HEK293T (cell line): ENCODE results near the gene MAGEC3.

Experiments
- CTCF ChIA-PET: fragments of 350-600 bp; formaldehyde crosslinking; extraction: SDS; loops from one replicate; lab custom pipeline; 2021; ENCODE audit warnings: antibody characterized with exemption, inconsistent platforms; lab: Yijun Ruan, JAX
- POLR2A ChIA-PET: fragments of 350-600 bp; formaldehyde crosslinking; extraction: SDS; loops from one replicate; lab custom pipeline; 2020; ENCODE audit warnings: antibody characterized with exemption, inconsistent platforms; lab: Yijun Ruan, JAX
- DNase-seq: peaks from one replicate; pipeline ENCODE4 v3.0.0; 2012; ENCODE audit warnings: mixed read lengths; ENCODE audit errors: extremely low spot score
- ARNT ChIP-seq: fragments of 450-650 bp; IDR thresholded peaks from 2 replicates; pipeline ENCODE4 v1.6.1; 2017; ENCODE audit warnings: mild to moderate bottlenecking
- BHLHE40 ChIP-seq: fragments of 450-650 bp; IDR thresholded peaks from 2 replicates; pipeline ENCODE4 v1.6.1; 2016; ENCODE audit warnings: mild to moderate bottlenecking, moderate library complexity, borderline replicate concordance
- CTBP1 ChIP-seq: fragments of 450-650 bp; IDR thresholded peaks from 2 replicates; pipeline ENCODE4 v1.6.1; 2016; ENCODE audit warnings: borderline replicate concordance
- ELF4 ChIP-seq: fragments of 450-650 bp; IDR thresholded peaks from 2 replicates; pipeline ENCODE4 v1.6.1; 2017; ENCODE audit warnings: antibody characterized with exemption
- FOXA1 ChIP-seq: fragments of 450-650 bp; IDR thresholded peaks from 2 replicates; pipeline ENCODE4 v1.6.1; 2016; ENCODE audit warnings: mild to moderate bottlenecking
- FOXK2 ChIP-seq: fragments of 450-650 bp; IDR thresholded peaks from 2 replicates; pipeline ENCODE4 v1.6.1; 2016; ENCODE audit warnings: mild to moderate bottlenecking
- FOXM1 ChIP-seq: fragments of 450-650 bp; IDR thresholded peaks from 2 replicates; pipeline ENCODE4 v1.6.1; 2017; ENCODE audit warnings: mild to moderate bottlenecking, borderline replicate concordance
- HDGF ChIP-seq: fragments of 450-650 bp; IDR thresholded peaks from 2 replicates; pipeline ENCODE4 v1.6.1; 2017; ENCODE audit warnings: antibody characterized with exemption, borderline replicate concordance
- L3MBTL2 ChIP-seq: fragments of 450-650 bp; conservative IDR thresholded peaks from 2 replicates; pipeline ENCODE4 v1.6.1; 2016; ENCODE audit warnings: mild to moderate bottlenecking
- LEF1 ChIP-seq: fragments of 450-650 bp; IDR thresholded peaks from 2 replicates; pipeline ENCODE4 v1.6.1; 2017; ENCODE audit warnings: mild to moderate bottlenecking, borderline replicate concordance
- NFRKB ChIP-seq: fragments of 450-650 bp; IDR thresholded peaks from 2 replicates; pipeline ENCODE4 v1.6.1; 2016; ENCODE audit warnings: mild to moderate bottlenecking, moderate library complexity
- PKNOX1 ChIP-seq: fragments of 450-650 bp; IDR thresholded peaks from 2 replicates; pipeline ENCODE4 v1.6.1; 2016
- SP1 ChIP-seq: fragments of 450-650 bp; IDR thresholded peaks from 2 replicates; pipeline ENCODE4 v1.6.1; 2017
- SUZ12 ChIP-seq: fragments of 450-650 bp; IDR thresholded peaks from 2 replicates; pipeline ENCODE4 v1.6.1; 2016; ENCODE audit warnings: mild to moderate bottlenecking
- TARDBP ChIP-seq: fragments of 450-650 bp; IDR thresholded peaks from 2 replicates; pipeline ENCODE4 v1.6.1; 2016
- ZNF384 ChIP-seq: fragments of 450-650 bp; IDR thresholded peaks from 2 replicates; pipeline ENCODE4 v1.6.1; 2016

Gene MAGEC3

GRCh38 chrX:141838016-141838415 lies at the start of gene MAGEC3:
TSS of gene MAGEC3 (plus strand) at chrX:141838316. CDS start at chrX:141838316, 0 bp downstream.
- DNase-seq = no peak
- ChIA-PET CTCF (no interaction called here), POLR2A (no interaction called here)
- TF ChIP-seq HDGF = no peak
- no peak for TF ChIP-seq ZNF384
- no peak for TF ChIP-seq CTBP1
- TF ChIP-seq TARDBP = no peak
- no peak for TF ChIP-seq FOXK2
- no peak for TF ChIP-seq ELF4
- TF ChIP-seq SUZ12 = no peak
- no peak for TF ChIP-seq BHLHE40
- no peak for TF ChIP-seq SP1
- TF ChIP-seq LEF1 = no peak
- TF ChIP-seq FOXM1 = no peak
- TF ChIP-seq ARNT = no peak
- no peak for TF ChIP-seq L3MBTL2
- TF ChIP-seq FOXA1 = no peak

- ChIA-PET CTCF (no interaction called here), POLR2A (no interaction called here)
- no peak for TF ChIP-seq LEF1
- no peak for DNase-seq
These were observed 46.3 kb upstream of the MAGEC3 start for GRCh38 chrX:141791856-141792255.

GRCh38 chrX:141811438-141811837 lies 26.7 kb upstream of the MAGEC3 start:
- DNase-seq = no peak
- POLR2A ChIA-PET = no interaction called here
- CTCF ChIA-PET = no interaction called here
- TF ChIP-seq NFRKB = no peak
- TF ChIP-seq TARDBP = no peak
- TF ChIP-seq PKNOX1 = no peak
- TF ChIP-seq LEF1 = no peak
- no peak for TF ChIP-seq SUZ12
- TF ChIP-seq ARNT = no peak

GRCh38 chrX:141814213-141814857 lies 23.8 kb upstream of the MAGEC3 start:
- CTCF ChIA-PET = no interaction called here
- no peak for DNase-seq
- POLR2A ChIA-PET = no interaction called here
- no peak for TF ChIP-seq PKNOX1
- no peak for TF ChIP-seq TARDBP

- no peak for DNase-seq
- TF ChIP-seq FOXA1 (no peak), CTBP1 (no peak), HDGF (no peak), L3MBTL2 (no peak)
- POLR2A ChIA-PET = no interaction called here
- CTCF ChIA-PET = no interaction called here
These were observed 22.2 kb upstream of the MAGEC3 start for GRCh38 chrX:141815904-141816303.

GRCh38 chrX:141832247-141832646 lies 5.9 kb upstream of the MAGEC3 start:
- POLR2A ChIA-PET = no interaction called here
- CTCF ChIA-PET = no interaction called here
- no peak for TF ChIP-seq TARDBP
- TF ChIP-seq FOXM1 = no peak
- no peak for TF ChIP-seq FOXK2
- TF ChIP-seq SUZ12 = no peak
- TF ChIP-seq LEF1 = no peak
- TF ChIP-seq CTBP1 = no peak
- no peak for TF ChIP-seq NFRKB
- TF ChIP-seq FOXA1 = no peak
- TF ChIP-seq ARNT = no peak
- TF ChIP-seq PKNOX1 = no peak
- TF ChIP-seq SP1 = no peak
- TF ChIP-seq ZNF384 = no peak
- TF ChIP-seq L3MBTL2 = no peak
- TF ChIP-seq ELF4 = no peak
- TF ChIP-seq BHLHE40 = no peak
- TF ChIP-seq HDGF = no peak
- DNase-seq = no peak

- no peak for DNase-seq
- TF ChIP-seq L3MBTL2 (no peak), ELF4 (no peak), HDGF (no peak), FOXA1 (no peak)
- POLR2A ChIA-PET = no interaction called here
- CTCF ChIA-PET = no interaction called here
These were observed 1.7 kb downstream of the MAGEC3 start for GRCh38 chrX:141839856-141840255.
